HCT116 (cell line): ENCODE measurements around the gene A1CF.

ENCODE experiments used
- CEBPB ChIP-seq: IDR thresholded peaks from 2 replicates; pipeline ENCODE4 v1.6.1; 2012; ENCODE audit warnings: low read depth
- EZH2phosphoT487 ChIP-seq: fragments of 200-600 bp; IDR thresholded peaks from 2 replicates; pipeline ENCODE4 v1.6.1; 2018; ENCODE audit warnings: antibody characterized with exemption, borderline replicate concordance
- POLR2A ChIP-seq: IDR thresholded peaks from 2 replicates; pipeline ENCODE4 v1.7.0; 2011; ENCODE audit warnings: borderline replicate concordance; ENCODE audit not compliant: insufficient read depth, insufficient read length; ENCODE audit errors: extremely low read depth
- ZNF274 ChIP-seq: fragments of 200-500 bp; sonication (Bioruptor generic); IDR thresholded peaks from 2 replicates; pipeline ENCODE4 v1.6.1; 2014; ENCODE audit warnings: mild to moderate bottlenecking, low read depth, low read length, inconsistent platforms
- TF ChIP-seq, protein P1 (sequence below), 3 experiments: fragments of 200-600 bp in 1 of 3; sonication (generic) in 1 of 3; IDR thresholded peaks in 2 of 3; conservative IDR thresholded peaks in 1 of 3; 2 replicates each; pipeline ENCODE4 v1.5.1; 2012 to 2017; ENCODE audit warnings: low read depth in 2 of 3, low read length in 2 of 3, antibody characterized with exemption in 1 of 3, borderline replicate concordance in 1 of 3, control low read depth in 1 of 3, mild to moderate bottlenecking in 1 of 3, mixed read lengths in 1 of 3, mixed run types in 1 of 3, moderate library complexity in 1 of 3; ENCODE audit not compliant: insufficient read depth in 1 of 3
- TF ChIP-seq, protein P2 (sequence below): IDR thresholded peaks from 2 replicates; pipeline ENCODE4 v1.6.1; 2012

DNA sequence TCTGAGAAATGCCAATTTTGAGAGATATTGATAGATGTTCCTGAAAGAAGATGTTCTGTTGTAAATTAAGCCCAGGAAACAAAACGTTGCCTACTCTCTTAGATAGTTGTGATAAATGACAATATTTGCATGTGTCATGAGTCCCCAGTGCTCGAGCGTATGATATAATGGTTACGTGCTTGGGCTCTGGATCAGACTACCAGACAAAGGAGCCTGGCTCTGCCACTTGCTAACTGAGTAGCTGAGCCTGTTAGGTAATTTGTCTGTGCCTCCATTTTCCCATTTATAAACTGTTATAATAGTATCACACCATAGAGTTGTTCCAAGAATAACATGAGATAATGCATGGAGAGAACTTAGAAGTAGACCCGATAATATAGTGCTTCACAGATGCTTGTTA, 1.8 kb downstream of the A1CF start:
- TF ChIP-seq EZH2phosphoT487 (no peak), POLR2A (no peak), CEBPB (no peak), ZNF274 (no peak)
- TF ChIP-seq, protein P1, sequence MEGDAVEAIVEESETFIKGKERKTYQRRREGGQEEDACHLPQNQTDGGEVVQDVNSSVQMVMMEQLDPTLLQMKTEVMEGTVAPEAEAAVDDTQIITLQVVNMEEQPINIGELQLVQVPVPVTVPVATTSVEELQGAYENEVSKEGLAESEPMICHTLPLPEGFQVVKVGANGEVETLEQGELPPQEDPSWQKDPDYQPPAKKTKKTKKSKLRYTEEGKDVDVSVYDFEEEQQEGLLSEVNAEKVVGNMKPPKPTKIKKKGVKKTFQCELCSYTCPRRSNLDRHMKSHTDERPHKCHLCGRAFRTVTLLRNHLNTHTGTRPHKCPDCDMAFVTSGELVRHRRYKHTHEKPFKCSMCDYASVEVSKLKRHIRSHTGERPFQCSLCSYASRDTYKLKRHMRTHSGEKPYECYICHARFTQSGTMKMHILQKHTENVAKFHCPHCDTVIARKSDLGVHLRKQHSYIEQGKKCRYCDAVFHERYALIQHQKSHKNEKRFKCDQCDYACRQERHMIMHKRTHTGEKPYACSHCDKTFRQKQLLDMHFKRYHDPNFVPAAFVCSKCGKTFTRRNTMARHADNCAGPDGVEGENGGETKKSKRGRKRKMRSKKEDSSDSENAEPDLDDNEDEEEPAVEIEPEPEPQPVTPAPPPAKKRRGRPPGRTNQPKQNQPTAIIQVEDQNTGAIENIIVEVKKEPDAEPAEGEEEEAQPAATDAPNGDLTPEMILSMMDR (IDR thresholded peaks at IDR 0.05 in 2 of 3, conservative IDR thresholded peaks at IDR 0.05 in 1 of 3; ENCODE audit: borderline replicate concordance in 1 of 3, insufficient read depth in 1 of 3, low read depth in 2 of 3, low read length in 2 of 3), result no peak
- TF ChIP-seq, protein P2, sequence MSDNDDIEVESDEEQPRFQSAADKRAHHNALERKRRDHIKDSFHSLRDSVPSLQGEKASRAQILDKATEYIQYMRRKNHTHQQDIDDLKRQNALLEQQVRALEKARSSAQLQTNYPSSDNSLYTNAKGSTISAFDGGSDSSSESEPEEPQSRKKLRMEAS, result no peak
